Cerebellar cortex (tissue), 1 donor: ENCODE results near the gene CDK18.

Experiments used
- DNase-seq: peaks from one replicate; pipeline ENCODE4 v3.0.0-alpha.2; 2015; ENCODE audit warnings: low spot score

The CDK18 gene

DNA sequence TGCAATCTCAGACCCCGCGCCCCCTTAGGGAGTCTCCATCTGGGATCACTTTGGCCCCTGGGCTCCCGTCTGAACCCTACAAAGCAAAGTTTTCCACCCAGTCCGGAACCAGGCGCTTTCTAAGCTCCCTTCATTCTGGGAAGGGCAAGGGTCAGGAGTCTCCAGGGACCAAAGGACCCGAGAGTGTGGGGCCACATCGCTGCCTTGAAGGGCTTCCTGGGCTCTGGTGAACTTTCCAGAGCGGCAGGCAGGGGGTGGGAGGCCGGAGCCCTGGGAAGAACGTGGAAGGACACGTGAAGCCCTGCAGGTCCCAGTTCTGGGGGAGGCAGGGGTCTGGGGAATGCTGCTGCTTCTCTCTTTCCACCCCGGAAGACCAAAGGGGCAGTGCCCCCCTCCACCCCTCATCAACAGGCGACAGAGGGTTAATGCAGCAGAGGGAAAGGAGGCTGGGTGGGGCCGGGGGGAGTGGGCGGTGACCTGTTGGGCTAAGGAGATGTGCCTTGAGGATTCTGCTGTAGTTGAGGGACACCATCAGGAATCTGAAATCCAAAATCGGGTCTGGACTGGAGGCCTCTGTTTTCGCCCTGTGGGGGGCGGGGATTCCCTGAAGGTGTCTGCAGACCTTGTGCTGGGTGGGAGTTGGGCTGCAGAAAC lies 734 bp downstream of the CDK18 start:
- DNase-seq = no peak

DNA sequence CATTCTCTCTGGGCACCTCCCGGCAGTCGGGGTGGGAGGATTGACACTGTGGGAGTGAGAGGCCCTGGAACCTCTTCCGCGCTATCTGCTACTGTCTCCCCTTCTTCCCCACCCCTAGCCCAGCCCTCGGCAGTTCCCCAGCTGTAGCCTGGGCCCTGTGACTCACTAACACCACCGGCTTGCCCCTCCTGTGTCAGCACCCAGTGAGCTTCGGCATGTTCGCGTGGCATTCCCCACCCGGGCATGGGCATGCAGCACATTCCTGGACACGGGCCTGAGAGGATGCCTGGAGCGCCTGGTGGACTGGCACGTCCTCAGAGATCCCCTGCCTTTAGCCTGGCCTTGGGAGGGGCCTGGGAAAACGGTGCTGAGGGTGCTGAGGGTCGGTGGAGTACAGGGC lies 1.3 kb downstream of the CDK18 start:
- no peak for DNase-seq

DNA sequence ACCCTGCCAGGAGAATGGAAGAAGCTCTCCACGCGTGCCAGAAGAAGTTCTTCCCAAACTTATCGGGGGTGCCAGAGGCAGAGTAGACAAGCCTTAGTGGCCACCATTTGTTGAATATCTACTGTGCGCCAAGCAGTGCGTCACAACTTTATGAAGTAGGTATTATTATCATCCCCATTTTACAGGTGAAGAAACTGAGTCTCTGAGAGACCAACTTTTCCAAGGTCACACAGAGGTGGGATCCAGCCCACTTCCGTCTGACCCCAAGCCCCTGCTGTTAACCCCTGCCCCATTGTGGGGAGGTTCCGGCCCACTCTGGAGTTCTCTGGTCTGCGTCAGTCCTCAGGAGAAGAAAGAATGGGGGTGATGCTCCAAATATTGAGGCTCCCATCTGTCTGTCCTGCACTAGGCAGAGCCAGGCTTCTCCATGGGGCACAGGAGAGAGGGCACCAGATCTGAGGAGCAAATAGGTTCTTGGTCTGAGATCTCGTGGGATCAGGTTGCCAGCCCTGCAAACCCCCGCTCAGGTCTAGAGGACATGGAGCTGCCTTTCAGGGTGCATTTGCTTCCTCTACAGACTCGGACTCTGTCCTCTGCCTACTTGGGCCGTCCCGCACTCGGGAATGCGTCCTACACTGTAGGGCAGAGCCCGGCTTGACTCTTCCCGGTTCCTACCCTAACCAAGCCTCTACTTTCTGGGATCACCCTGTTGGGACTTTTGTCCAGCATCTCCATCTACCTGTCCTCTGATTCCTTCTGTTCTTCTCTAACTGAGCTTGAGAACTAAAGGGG lies 2.1 kb downstream of the CDK18 start:
- no peak for DNase-seq

DNA sequence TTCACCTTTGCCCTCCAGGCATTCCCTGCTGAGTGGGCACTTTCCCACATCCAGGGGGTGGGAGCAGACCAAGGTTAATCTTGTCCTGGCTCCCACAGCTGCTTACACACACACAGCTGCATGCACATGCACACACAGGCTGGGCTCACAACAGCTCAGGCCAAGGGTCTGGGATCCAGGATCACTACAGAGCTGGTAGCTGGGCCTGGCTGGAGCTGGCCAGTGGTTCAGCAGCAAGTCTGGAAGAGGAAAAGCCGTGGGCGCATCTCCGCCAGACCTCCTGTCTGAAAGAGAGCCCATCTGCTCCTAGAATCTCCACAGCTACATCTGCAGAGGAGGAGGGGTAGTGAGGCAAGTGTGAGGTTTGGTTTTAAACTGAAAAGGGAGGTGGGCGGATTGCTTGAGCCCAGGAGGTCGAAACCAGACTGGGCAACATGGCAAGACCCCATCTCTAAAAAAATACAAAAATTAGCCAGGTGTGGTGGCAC lies 3.8 kb downstream of the CDK18 start:
- DNase-seq = no peak

DNA sequence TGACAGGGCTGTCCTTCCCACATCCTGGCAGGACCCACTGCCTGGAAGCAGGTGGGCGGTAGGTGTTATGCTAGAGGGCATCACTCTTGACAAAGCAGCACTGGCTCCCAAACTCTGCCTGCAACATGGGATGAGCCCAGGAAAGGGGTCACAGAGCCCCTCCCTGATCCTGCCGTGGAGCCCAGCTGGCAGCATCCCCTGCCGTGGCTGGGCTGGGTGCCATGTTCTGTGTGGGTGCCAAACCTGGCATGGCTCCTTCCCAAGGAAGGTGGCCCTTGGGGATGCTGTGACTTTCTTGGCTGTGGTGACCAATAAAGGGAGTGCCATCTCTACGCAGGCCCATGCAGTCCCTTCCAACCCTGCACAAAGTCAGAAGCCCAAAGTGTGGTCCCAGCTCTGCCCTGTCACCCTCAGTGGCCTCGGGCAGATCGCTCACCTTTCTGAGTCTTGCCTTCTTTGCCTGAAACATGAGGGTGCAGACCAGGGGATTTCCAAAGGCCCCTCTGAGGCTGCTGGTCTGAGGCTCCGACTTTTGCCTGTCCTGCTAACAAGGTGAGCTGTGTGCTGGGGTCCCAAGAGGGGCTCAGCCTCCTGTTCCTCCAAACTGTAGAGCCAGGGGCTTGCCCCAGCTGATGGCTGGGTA lies 6.0 kb downstream of the CDK18 start:
- no peak for DNase-seq

DNA sequence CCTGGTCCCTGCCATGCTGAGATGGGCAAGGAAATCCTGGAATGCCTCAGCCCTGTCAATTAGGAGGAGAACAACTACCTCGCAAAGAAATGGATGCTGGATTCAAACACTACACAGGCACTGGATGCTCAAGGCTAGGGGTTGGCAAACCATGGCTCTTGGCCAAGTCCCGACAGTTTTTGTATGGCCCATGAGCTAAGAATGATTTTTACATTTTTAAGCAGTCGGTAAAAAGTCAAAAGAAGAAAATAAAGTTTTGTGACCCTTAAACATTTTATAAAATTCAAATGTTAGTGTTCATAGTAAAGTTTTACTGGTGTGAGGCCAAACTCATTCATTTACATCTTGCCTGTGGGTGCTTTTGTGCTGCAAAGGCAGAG lies 6.5 kb downstream of the CDK18 start:
- no peak for DNase-seq

DNA sequence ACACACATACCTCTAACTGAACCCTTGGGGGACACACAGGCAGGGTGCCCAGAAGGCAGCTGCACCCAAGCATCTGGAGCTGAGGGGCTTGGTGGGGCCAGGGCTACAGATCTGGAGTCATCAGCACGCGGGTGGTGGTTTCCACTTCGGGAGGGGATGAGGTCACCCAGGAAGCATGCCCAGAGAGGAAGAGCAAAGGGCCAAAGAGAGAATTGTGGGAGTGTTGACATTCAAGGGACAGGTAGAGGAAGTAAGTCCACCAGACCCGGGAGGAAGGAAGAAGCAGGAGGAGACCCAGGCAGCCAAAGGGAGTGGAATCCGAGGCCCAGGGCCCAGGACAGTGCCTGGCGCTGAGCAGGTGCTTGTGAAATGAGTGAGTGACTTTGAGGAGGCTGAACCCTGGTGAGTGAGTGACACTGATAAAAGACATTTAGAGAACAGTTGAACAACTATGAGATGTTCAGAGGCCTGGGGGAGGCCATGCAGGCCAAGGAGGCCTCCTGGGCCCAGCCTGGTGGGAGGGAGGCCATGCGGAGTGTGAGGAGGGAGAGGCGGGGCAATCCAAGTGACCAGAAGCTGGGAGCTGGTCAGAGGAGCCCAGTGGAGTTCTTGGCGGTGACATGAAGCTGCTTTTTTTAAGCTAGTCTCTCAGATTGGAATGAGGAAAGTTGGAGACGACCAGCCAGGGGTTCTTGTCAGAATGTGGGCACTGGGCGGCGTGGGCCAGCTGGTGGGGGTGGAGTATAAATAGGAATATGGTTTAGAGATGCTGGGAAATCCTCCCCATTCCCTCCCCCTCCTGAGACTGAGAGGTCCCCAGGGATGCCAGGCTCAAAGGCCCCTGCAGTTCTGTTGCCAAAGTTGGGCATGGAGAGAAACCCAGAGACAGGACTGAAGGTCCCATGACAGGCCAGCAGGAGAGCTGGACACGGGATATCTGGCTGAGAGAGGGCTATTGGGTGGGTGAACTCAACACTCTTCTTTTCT lies 7.9 kb downstream of the CDK18 start:
- no peak for DNase-seq

DNA sequence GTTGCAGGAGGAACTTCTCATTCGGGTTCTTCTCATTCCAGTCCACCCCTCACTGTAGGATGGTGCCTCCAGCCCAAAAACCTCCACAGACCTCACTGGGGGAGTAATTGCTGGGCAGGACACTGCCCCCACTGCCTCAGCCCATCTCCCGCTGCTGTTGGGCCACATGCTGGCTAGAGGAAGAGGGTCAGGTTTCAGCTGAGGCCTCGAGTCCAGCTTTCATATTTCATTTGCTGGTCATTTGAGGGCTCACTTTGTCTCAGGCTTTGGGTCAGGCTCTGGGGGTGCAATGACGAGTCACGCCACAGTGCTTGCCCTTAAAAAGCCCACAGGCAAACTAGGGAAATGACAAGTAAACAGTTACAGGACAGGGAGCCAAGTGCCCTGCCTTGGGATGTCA lies 9.3 kb downstream of the CDK18 start:
- DNase-seq = no peak

DNA sequence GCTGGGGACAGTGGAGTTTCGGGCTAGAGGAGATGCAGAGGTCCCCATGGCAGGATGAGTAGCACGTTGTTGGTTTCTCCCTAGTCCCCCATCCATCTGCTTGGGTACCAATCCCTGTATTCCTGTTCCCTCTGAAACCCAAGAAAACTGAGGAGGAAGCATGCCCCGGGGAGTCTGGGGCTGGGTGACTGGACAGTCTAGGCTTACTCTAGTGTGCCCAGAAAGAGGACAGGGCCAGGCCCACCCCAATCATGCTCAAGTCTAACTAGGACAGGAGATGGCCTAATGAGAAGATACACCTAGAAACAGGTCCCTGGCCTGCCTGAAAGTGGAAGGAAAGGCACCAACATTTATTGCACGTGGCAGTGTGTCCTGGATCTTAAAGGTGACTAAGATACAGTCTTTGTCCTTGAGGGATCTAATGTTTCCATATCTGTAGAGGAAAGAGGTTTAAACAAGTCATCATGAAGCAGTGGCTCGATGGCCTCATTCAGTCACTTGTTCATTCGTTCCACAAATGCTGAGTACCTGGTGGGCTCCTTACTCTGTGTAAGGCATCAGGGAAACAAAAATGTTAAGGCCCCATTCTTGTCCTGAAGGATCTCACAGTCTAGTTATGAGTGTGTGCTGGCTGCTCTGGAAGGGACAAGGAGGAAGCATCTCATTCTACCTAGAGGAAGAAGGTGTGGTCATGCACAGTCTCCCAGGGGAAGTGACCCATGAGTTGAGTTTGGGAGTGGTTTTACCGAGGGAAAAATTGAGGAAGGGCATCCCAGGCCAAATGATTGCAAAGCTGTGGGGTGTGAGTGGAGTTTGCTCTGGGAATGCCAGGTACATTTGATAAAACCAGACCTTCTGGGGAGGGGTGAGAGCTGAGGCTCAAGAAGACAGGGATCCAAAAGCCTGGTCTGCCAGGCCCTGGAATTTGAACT lies 10.0 kb downstream of the CDK18 start:
- no peak for DNase-seq

DNA sequence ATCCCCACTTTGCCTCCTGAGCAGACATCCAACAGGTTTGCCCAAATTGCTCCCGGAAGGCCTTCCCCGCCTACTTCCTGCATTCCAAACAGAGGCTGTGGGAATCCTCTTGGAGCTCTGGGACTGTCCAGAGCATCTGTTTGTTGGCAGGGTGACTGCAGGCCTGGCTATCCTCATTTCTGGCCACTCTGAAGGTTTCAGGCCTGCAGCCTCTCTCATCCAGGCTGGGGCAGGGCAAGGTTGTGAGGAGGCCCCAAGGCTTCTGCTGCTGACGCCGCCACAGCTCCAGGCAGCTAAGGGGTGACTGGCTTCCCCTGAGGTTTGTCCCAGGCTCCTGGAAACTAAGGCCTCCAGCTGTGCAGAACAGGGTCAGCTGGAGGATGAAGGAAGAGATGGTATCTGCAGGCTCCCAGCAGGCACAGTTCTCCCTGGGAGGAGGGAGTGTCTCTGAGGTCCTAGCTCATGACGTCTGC lies 11.3 kb downstream of the CDK18 start:
- DNase-seq = peak; percentile 47

DNA sequence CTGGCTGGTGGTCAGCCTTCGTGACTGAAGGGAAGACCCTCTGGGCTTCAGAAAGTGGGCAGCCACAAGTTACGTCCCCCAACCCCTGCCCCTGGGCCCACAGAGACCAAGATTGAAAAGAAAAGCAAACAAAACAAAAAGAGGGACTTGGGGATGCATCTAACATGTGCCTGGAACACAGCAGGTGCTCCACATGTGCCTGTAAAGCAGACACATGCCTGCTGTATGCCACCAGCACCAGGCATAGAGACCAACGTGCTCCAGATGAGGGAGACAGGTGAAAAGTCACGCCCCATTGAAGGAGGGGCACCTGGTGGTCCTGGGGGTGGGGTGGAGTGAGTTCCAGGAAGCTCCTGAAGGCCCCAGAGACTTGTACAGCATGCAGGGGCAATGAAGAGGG lies 11.9 kb downstream of the CDK18 start:
- no peak for DNase-seq

DNA sequence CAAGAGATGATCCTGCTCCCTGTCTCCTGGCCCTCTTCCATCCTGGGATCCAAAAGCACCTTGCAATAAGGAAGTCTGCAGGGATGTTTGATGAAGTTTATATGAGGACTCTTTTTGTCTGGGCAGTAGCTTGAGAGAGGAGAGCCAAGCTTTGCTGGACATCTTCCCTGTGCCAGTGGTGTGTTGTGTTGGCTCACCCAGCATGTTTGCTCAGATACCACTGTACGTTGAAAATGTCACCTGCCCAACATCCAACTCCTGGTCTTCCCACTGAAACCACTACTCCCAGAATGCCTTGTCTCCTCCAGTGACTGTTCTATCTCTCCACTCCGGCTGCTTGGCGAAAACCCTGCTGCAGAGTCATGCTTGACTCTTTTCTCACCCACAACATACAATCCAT lies 12.8 kb downstream of the CDK18 start:
- DNase-seq = no peak

DNA sequence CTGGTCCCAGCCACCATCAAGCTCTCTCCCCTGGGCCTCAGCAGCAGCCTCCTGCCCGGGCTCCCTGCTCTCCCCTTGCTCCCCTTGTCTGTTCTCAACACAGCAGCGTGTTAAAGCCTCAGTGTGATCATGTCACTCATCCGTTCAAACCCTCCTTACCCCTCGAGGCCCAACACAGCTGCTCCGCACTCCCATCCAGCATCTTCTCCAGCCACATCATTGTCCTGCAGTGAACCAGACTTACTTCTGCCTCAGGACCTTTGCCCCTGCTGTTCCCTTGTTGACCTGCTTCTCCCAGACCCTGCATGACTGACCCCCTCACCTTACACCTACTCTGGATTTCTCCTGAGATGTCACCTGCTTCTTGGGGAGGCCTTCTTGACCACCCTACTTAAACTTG lies 13.3 kb downstream of the CDK18 start:
- no peak for DNase-seq

DNA sequence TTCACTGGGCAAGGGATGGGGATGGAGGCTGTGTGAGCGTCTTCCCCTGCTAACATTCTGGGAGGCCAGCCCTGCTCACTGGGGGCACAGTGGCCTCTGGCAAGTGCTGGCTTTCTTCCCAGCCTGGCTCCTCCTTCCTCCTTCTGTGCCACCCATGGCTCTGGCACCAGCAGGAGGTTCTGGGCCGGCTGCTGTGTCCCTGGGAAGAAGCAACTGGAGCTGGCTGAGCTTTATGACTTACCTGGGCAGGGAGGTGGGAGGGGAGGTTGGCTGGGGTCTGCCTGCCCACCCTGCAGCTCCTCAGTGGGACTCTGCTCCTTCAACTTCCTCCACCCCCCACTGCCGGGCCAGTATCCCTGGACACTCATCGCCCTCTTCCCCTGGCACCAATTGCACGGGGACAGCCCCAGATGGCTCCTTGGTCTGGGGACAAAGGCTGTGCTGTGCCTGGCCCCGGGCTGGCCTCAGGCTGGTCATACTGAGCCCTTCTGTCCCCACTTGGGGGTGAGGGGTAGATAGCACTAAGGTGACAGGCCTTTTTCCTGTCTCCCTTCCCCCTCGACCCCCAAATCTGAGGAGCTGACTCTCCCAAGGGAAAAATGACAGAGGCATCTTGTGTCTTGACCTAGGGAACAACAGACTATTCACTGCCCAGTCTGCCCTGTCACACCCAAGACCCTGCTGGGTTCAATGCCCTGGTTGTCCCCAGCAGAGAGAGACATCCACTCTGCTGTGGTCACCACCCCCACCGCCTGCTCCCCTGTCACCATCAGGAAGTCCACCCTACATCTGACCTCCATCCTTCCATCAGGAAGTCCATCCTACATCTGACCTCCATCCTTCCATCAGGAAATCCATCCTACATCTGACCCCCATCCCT lies 14.4 kb downstream of the CDK18 start:
- DNase-seq = peak; percentile 68

DNA sequence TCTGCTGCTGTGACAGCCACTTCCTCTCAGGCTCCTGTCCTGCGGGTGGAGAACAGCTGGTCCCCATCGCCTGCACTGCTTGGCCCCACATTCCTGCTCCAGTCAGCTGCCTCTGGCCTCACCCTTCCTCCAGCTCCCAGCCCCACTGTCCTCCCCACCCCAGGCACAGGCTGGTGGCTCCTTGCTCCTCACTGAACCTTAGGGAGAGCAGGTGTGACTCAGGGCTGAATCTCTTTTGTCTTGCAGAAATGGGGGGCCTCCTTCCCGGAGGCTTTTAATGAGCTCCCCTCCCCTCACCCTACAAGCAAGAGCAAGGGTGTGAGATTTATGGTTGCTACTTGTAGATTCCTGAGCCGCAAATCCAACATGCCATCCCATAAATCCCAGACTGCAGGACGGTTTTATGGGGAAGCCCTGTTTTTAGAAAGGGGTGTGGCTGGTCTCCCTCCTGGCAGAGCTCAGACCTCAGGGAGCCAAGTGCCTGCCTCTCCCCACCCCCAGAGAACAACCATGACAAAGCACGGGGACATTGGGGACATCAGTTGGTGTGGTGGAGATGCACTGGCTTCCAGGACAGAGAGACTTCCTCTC lies 15.2 kb downstream of the CDK18 start:
- no peak for DNase-seq

DNA sequence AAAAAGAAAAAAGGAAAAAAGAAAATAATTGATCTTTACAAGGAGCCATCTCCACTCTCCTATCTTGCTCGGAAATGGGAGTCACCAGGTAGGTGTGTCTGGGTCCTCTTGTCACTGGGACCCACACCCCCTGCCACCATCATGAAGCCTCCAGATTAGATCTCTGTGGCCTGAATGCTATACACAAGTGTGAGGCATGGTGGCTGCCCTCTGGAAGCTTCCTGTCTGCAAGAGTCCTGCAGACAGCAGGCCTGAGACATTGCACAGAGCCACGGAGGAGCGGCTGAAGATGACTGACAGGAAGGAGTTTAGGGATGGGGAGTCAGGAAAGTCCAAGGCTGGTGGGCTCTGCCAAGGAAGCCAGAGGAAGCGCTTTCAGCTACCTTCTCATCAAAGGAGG lies 16.2 kb downstream of the CDK18 start:
- DNase-seq = no peak

DNA sequence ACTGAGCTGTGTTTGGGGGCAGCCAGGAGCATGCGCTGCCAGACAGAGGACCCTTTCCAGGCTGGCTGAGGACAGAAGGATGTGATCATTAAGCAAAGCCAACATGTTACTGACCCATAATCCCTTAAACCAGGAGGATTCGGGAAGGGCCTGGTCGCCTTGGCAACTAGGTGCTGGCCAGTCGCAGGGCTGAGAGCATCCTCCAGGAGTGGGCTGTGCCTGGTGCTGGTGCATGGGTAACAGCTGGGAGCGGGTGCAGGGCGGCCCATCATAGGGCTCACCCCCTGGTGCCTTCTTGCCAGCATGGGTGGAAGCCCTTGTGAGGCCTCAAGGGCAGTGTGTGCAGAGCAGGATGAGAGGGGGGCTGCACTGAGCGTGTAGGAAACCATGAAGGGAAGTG lies 17.2 kb downstream of the CDK18 start:
- no peak for DNase-seq

DNA sequence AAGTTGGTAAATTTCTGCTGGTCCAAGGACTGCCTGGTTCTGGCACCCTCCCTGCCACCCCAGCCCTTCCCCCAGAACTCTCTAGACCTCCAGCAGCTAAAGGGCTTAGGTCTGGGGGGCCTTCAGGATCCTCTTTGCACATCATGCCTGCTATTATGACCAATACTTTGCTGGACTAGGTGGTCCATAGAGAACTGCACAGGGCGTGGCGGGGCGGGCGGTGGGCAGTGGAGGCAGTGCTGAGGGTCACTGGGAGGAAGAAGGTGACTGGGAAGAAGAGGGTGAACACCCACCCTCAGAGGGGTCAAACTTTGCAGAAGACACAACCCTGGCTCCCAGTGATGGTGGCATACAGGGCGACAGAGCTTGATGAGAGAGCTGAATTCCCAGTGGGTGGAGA lies 18.2 kb downstream of the CDK18 start:
- DNase-seq = no peak

DNA sequence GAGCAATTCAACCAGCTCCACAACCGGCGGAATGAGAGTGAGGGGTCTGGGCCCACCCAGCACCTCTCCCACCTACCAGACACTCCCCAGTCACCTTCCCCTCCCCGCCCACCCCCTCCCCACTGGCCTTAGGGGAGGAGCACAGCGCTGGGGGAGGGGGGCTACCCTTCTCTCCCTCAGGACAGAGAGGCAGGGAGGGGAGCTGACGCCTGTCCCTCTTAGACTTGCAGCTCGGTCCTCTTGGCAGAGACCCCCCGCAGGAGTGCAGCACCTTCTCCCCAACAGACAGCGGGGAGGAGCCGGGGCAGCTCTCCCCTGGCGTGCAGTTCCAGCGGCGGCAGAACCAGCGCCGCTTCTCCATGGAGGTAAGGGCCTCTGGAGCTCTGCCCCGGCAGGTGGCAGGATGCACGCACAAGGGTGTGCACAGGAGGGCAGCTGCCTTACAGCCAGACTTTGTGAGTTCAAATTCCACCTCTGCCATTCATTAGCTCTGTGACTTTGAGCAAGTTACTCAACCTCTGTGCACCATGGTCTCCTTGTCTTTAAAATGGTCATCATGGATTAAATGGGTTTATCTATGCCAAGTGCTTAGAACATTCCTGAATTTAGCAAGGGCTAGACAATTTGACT lies 18.9 kb downstream of the CDK18 start:
- DNase-seq = no peak
